ENCODE results near the gene JAZF1.

GRCh38 chr7:28013019-28013418 lies 167.6 kb downstream of the JAZF1 start:
- no peak for TF ChIP-seq CTCF (IDR thresholded peaks at IDR 0.05; ENCODE audit: insufficient read depth, low read length)
- no peak for TF ChIP-seq REST (IDR thresholded peaks at IDR 0.05; ENCODE audit: insufficient replicate concordance, low read depth)

Measured in HL-60 (cell line).